ENCODE measurements around the gene RPS6KA5. TPM values are rescaled to one million over a fixed set of nuclear protein-coding genes. Genes with fewer than 3 reads are reported as not detected.
"Not testable (repeated sequence)": the region's sequence is repeated elsewhere in the genome, so short reads cannot be mapped to it uniquely, and the experiment has no call there.

Gene RPS6KA5
- polyA plus RNA-seq, 1 experiment: 0.22 TPM

DNA sequence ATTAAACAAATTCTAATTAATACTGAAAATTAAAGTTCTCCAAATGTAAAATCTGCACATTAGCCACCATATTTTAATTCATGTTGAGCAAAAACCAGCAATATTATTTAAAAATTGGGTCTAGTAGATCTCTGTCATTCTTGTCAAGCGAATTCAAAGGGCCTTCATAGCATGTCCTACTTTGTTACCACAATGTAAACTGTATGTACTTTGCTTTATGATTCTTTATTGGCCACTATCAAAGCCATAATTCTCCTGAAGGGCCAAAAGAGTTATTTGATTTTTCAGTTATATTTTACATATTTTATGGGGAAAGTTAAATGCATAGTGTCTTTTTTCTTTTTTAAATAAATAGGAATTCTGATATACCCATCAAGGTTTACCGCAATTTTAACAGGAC lies 117.9 kb downstream of the RPS6KA5 start:
- no peaks in the 10 kb centered on the region for H3K27me3 ChIP-seq (ENCODE audit: control insufficient read depth, insufficient read depth, low read length)
- CTCF ChIA-PET: interaction anchor here (0.7 to 1.0 kb wide), 2 partner anchors 13 to 17 kb away, joined by 3 to 4 read pairs; no protein-coding TSS in a partner anchor
- H3K4me3 ChIP-seq (ENCODE audit: low read depth, low read length): no peak overlapping the region
- no peak for TF ChIP-seq CTCF (IDR thresholded peaks at IDR 0.05; ENCODE audit: insufficient read depth, low read depth, low read length)
- POLR2A ChIA-PET: no interaction called here
- no peaks in the 10 kb centered on the region for H3K36me3 ChIP-seq (ENCODE audit: control insufficient read depth, insufficient read depth, low read length)
- DNase-seq (ENCODE audit: low read depth): no peak

GRCh38 chr14:90941706-90942105 lies 118.7 kb downstream of the RPS6KA5 start:
- Histone ChIP-seq H3K36me3 (ENCODE audit: control insufficient read depth, insufficient read depth, low read length) (no peaks in the 10 kb centered on the region), H3K4me3 (ENCODE audit: low read depth, low read length) (no peak overlapping the region), H3K27me3 (ENCODE audit: control insufficient read depth, insufficient read depth, low read length) (no peaks in the 10 kb centered on the region)
- no peak for TF ChIP-seq CTCF (IDR thresholded peaks at IDR 0.05; ENCODE audit: insufficient read depth, low read depth, low read length)
- no peak for DNase-seq (ENCODE audit: low read depth)
- POLR2A ChIA-PET: no interaction called here
- CTCF ChIA-PET: no interaction called here

GRCh38 chr14:90940318-90940962 lies 120.0 kb downstream of the RPS6KA5 start:
- ChIA-PET CTCF (no interaction called here), POLR2A (no interaction called here)
- TF ChIP-seq CTCF (IDR thresholded peaks at IDR 0.05; ENCODE audit: insufficient read depth, low read depth, low read length): no peak
- DNase-seq (ENCODE audit: low read depth): no peak
- Histone ChIP-seq H3K4me3 (ENCODE audit: low read depth, low read length) (no peak overlapping the region), H3K27me3 (ENCODE audit: control insufficient read depth, insufficient read depth, low read length) (no peaks in the 10 kb centered on the region), H3K36me3 (ENCODE audit: control insufficient read depth, insufficient read depth, low read length) (no peaks in the 10 kb centered on the region)

GRCh38 chr14:90939252-90939795 lies 121.1 kb downstream of the RPS6KA5 start:
- H3K4me3 ChIP-seq (ENCODE audit: low read depth, low read length); CTCF ChIA-PET; H3K36me3 ChIP-seq (ENCODE audit: control insufficient read depth, insufficient read depth, low read length); H3K27me3 ChIP-seq (ENCODE audit: control insufficient read depth, insufficient read depth, low read length); POLR2A ChIA-PET; DNase-seq (ENCODE audit: low read depth): not testable (repeated sequence)

- H3K4me3 ChIP-seq (ENCODE audit: low read depth, low read length): no peak overlapping the region
- H3K27me3 ChIP-seq (ENCODE audit: control insufficient read depth, insufficient read depth, low read length): no peaks in the 10 kb centered on the region
- CTCF ChIA-PET: interaction anchor here (0.7 kb wide), 1 partner anchor 9 kb away, joined by 3 read pairs; no protein-coding TSS in a partner anchor
- no peak for DNase-seq (ENCODE audit: low read depth)
- POLR2A ChIA-PET: no interaction called here
- TF ChIP-seq CTCF (IDR thresholded peaks at IDR 0.05; ENCODE audit: insufficient read depth, low read depth, low read length): no peak
- no peaks in the 10 kb centered on the region for H3K36me3 ChIP-seq (ENCODE audit: control insufficient read depth, insufficient read depth, low read length)
Measured at GRCh38 chr14:90938615-90939014, 121.8 kb downstream of the RPS6KA5 start.
